Breast epithelium (tissue), 3 donors: Measurements from ENCODE around the gene MET.

Source experiments
- CTCF ChIP-seq, 3 donors: fragments of 450-650 bp; IDR thresholded peaks; one replicate each; pipeline ENCODE4 v1.5.1; 2016 to 2017; ENCODE audit warnings: antibody characterized with exemption in 3 of 3, mild to moderate bottlenecking in 3 of 3, moderate library complexity in 3 of 3
- POLR2A ChIP-seq: fragments of 450-650 bp; IDR thresholded peaks from one replicate; pipeline ENCODE4 v1.6.1; 2016; ENCODE audit warnings: antibody characterized with exemption, mild to moderate bottlenecking, moderate library complexity

DNA sequence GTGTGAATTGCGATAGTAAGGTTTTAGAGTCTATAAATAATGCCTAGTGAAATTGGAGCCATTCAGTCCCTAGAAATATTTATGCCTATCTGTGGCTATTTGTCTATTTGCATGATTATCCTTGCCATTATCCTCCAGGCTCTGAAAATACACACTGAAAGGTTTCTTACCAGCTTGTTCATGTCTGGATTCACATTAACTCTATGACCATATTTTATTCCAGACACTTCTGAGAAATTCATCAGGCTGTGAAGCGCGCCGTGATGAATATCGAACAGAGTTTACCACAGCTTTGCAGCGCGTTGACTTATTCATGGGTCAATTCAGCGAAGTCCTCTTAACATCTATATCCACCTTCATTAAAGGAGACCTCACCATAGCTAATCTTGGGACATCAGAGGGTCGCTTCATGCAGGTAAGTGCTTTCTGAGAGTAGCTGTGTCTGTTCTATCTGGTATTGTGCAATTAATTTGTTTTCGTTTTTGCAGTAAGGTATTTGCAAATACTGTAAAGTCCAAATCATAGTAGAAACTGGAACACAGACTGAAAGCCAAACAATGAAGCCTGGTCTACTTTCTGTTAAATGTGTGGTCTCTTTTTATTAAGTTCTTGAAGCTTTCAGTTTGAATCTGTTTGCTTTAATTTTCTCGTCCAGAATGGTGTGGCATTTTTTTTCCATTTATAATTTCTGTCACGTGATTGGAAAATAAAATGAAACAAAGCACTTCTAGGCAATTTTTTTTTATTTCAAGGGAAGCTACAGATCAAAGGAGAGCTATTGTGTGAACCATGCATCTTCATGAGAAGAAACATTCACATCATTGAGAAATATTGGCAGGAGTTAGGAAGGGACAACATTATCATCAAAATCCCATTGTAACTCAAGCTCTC, 59.7 kb downstream of the MET start:
- TF ChIP-seq POLR2A (no peak), CTCF (IDR thresholded peaks at IDR 0.05) (no peak)
